ENCODE data around the gene C5orf24.
"Not testable (repeated sequence)": the region's sequence is repeated elsewhere in the genome, so short reads cannot be mapped to it uniquely, and the experiment has no call there.

Gene C5orf24

DNA sequence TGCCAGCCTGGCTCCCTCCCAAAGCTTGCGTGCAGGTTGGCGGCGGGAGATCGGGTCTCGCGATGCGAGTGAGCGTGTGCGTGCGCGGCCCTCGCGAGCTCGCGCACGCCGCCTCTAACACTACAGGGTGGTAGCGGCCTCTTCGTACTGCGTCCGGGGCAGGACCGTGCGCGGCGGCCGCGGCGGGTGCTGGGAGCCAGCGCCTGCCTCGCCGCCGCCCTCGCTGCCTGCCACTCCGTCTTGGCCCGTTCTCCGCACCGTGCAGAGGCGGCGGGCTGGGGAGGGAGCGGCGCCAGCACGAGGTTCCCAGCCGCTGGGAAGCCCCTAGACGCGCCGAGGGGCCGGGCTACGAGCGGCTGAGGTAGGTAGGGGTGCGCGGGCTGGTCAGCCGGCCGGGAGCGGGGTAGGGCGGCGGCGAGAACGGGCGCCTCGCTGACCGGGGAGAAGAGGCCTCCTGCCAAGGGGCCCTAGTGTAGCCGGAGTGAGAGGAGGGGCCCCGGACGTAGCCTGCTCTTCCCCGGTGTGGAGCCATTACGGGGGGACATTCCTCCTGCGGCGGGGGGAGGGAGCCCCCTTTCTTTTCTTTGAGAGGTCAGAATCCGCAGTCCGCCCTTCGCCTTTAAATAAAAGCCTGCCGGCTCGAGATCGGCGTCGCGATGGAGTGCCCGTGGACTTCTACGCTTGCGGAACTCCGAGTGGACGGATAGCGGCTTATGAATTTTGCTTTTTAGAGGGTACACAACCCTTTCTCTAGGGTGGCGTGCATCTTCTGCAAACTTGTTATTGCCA lies at the start of gene C5orf24:
TSS of gene C5orf24 (plus strand) at position 117 of the 789 bp plus-strand sequence. CDS start 8,933 bp downstream, outside the sequence.
- peak; percentile 81 for DNase-seq (ENCODE audit: low read depth)

DNA sequence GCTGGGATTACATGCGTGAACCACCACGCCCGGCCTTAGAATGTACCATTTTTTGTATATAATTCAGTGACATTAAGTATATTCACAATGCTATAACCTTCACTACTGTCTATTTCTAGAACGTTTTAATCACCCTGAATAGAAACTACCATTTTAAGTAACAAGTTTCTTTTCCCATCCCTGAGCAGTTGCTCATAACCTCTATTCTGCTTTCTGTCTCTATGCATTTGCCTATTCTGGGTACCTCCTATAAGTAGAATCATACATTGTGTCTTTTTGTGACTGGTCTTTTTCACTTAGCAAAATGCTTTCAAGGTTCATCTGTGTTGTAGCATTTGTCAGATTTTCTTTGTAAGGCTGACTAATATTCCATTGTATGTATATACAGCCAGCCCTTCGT lies 47.3 kb upstream of the C5orf24 start:
- no peak for DNase-seq (ENCODE audit: low read depth)

DNA sequence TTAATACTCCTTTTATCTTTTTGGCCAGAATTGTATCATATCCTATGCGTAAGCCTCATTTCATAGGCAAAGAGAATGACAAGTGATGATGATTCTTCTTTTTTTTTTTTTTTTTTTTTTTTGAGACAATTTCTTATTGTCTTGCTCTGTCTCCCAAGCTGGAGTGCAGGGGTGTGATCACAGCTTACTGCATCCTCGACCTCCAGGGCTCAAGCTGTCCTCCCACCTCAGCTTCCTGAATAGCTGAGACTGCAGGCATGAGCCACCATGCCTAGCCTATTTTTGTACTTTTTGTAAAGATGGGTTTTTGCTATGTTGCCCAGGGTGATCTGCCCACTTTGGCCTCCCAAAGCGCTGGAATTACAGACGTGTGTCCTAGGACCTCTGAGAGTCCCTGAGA lies 41.9 kb upstream of the C5orf24 start:
- DNase-seq (ENCODE audit: low read depth) = no peak

DNA sequence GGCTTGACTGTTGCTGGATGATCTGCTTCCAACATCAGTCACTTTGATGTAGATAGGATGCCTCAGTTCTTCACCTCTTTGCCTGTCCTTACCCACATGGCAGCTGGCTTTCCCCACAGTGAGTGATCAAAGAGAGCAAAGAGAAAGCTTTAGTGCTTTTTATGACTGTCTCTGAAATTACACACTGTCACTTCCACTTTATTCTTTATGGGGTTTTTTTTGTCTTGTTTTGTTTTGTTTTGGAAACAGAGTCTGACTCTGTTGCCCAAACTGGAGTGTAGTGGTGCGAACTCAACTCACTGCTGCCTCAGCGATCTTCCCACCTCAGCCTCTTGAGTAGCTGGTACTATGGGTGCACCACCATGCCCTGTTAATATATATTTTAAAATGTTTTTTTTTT lies 32.4 kb upstream of the C5orf24 start:
- DNase-seq (ENCODE audit: low read depth) = no peak

DNA sequence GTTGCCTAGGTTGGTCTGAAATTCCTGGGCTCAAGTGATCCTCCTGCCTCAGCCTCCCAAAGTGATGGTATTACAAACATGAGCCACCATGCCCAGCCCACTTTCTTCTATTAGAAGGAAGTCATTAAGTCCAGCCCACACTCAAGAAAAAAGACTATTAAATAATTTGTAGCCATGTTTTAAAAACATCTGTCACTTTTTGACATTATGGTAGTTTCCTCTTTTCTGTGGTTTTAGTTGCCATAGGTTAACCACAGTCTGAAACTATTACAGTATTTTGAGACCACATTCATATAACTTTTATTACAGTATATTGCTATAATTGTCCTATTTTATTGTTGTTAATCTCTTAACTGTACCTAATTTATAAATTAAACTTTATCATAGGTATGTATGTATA lies 31.9 kb upstream of the C5orf24 start:
- no peak for DNase-seq (ENCODE audit: low read depth)

DNA sequence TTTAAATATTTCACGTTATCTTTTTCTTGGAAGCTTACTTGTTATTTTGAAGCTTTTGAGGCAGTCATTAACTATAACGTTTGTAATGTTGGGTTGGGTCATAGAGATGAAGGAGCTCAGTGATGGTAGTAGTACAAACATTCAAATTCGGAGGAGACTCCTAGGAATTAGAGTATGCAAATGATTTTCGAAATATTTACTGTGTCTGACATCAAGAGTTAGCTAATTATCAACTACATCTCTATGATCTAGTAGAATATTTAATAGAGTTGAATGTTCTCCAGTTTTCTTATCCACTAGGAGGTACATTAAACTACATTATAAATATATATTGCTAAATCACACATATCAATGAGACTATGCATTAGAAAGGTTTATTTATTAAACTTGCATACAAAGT lies 28.8 kb upstream of the C5orf24 start:
- no peak for DNase-seq (ENCODE audit: low read depth)

DNA sequence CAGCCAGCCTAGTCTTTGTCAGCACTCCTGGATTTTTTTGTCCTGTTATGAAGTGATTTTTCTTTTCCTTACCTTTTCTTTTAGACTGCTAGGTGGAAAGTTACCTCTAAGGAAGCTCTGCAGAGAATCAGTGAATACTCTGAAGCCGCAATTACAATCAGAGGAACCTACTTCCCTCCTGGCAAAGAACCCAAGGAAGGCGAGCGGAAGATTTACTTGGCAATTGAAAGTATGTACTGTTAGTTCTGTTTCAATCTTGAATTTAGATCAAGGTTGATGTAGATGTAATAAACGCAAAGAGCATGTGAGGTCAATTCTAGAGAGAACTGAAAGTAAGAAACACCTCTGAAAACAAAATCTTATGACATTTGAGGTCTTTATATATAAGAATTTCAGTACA lies 27.0 kb upstream of the C5orf24 start:
- no peak for DNase-seq (ENCODE audit: low read depth)

DNA sequence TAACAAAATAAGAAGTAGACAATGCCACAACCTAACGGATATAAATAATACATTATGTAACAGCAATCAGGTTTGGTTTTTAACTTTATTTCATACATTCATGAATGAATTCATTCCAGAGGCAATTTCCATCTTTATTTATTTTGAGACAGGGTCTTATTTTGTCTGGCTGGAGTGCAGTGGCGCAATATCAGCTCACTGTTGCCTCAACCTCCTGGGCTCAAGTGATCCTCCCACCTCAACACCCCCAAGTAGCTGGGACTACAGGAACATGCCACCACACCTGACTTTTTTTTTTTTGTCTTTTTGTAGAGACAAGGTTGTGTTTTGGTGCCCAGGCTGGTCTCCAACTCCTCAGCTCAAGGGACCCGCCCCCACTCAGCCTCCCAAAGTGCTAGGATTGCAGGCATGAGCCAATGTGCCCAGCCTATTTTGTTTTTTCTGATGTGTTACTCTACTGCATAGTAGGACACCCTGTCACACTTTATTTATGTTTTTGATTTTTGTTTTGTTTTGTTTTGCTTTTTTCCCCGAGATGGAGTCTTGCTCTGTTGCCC lies 26.3 kb upstream of the C5orf24 start:
- DNase-seq (ENCODE audit: low read depth) = no peak

DNA sequence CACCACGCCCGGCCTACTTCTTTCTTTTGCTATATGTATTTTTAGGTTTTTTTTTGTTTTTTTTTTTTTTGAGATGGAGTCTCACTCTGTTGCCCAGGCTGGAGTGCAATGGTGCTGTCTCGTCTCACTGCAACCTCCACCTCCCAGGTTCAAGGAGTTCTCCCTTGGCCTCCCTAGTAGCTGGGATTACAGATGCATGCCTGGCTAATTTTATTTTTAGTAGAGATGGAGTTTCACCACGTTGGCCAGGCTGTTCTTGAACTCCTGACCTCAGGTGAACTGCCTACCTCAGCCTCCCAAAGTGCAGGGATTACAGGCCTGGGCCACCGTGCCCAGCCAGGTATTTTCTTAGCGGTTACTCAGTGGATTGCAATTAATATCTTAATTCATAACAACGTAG lies 23.9 kb upstream of the C5orf24 start:
- DNase-seq (ENCODE audit: low read depth) = no peak

DNA sequence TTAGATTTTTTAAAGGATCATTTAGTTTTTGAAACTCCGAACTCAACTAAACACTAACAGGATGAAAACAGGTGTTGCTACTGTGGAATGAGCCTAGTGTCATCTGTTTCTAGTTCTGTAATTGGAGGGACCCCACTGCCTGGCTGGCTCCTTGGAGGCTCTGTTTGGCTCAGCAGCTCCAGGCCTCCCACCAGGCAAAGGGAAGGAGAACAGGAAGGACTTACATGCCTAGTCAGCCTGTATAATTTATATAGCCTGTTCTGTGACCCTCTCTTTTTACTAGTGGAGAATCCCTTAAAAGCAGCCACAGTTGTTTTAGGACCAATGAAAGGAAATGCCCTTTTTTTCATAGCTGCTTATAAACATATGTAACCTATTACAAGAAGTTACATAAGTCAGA lies 21.1 kb upstream of the C5orf24 start:
- no peak for DNase-seq (ENCODE audit: low read depth)

DNA sequence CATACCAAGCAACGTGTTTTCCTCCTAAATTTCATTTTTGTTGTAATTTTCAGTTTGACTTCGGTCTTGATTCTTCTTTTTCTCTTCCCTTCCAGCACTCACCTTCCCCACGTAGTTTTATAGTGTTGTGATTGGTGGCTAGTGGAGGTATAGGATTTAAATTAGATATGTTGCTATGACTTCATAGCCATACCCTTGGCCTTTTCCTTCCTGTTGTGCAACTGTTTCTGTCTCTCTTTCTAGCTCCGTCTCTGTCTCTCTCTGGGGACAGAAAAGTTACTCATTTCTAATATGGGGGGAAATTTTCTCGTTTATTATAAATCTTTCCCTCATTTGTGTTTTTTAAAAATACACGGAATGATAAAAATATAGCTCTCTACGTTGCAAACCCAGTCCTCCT lies 20.6 kb upstream of the C5orf24 start:
- DNase-seq (ENCODE audit: low read depth) = no peak

DNA sequence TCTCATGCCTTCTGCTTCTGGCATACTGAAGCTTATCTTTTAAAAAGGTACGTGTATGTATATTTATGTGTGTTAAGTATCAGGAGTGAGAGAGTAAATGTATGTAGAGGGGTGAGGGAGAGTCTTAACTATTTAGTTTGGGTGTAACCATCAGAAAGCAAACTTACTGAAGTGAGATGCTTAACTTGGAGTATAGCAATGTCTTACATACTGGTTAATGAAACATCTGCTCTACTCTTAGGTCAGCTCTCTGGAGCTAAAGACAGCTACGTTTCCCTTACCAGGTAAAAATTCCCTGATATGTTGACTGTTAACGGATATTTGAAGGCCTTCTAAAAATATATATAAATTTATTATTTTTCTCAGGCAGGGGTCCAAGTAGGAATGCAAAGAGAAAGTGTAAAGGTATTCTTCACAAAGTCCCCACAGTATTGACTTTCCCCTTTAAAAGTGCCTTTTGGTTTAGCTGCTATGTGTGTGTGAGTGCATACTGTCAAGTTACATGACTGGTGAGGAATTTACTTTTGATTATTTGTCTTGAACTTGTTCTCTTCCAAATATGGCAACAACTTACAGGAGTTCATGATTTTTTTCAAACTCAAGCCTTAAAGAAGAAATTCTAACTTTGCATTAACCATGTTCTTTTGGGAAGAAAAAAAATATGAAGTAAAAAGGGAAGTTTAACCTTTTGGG lies 12.3 kb upstream of the C5orf24 start:
- no peak for DNase-seq (ENCODE audit: low read depth)

DNA sequence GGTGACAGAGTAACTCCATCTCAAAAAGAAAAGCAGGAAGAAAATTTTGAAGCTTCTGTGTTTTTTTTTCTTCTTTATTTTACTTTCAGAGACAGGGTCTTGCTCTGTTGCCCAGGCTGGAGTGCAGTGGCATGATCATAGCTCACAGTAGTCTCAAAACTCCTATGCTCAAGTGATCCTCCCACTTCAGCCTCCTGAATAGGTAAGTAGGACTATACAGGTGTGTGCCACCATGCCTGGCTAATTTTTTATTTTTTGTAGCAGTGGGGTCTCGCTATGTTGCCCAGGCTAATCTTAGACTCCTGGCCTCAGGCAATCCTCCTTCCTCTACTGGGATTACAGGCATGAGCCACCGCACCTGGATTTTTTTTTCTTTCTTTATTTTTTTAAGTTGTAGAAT lies 10.1 kb upstream of the C5orf24 start:
- DNase-seq (ENCODE audit: low read depth) = no peak

DNA sequence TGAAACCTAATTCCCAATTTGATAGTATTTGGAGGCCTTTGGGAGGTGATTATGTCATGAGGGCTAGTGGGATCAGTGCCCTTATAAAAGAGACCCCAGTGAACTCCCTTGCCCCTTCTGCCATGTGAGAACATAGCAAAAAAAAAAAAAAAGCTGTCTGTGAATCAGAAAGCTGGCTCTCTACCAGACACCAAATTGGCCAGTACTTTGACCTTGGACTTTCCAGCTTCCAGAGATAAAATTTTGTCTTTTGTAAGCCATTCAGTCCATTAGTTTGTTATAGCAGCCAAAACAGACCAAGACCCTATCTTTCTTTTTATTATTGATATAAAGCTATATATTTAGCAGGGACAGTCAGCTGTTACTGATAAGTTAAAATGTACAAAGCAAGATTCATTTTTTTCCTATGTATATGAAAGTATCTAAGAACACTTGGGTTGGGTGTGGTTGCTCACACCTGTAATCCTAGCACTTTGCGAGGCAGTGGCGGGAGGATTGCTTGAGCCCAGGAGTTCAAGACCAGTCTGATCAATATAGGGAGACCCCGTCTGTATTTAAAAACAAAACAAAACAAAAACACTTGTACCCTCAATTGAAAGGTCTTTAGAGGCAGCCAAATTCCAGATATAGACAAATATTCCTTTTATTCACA lies 8.1 kb upstream of the C5orf24 start:
- no peak for DNase-seq (ENCODE audit: low read depth)

DNA sequence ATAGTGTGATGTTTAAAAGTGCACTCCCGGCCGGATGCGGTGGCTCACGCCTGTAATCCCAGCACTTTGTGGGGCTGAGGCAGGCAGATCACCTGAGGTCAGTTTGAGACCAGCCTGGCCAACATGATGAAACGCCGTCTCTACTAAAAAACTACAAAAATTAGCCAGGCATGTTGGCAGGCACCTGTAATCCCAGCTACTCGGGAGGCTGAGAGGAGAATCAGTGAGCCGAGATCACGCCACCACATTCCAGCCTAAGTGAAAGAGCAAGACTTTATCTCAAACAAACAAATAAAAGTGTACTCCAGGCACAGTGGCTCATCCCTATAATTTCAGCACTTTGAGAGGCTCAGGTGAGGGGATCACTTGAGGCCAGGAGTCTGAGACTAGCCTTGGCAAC lies 7.4 kb upstream of the C5orf24 start:
- DNase-seq (ENCODE audit: low read depth) = not testable (repeated sequence)

DNA sequence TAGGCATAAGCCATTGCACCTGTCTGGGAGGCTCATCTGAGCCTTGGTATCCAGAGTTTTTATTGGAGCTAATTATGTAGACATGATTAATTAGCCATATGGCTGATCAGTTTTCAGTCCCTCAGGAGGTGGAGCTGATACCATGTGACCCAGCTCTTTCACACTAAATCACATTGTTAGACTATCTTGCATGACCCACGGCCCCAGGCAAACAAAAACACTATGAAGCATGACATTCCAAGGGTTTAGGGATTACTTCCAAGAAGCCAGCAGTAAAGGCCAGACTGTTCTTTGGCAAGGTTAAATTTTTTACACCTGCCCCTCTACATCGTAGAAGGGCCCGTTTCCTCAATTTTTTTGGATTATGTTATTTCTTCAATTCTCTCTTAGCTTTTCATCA lies 5.0 kb upstream of the C5orf24 start:
- no peak for DNase-seq (ENCODE audit: low read depth)

DNA sequence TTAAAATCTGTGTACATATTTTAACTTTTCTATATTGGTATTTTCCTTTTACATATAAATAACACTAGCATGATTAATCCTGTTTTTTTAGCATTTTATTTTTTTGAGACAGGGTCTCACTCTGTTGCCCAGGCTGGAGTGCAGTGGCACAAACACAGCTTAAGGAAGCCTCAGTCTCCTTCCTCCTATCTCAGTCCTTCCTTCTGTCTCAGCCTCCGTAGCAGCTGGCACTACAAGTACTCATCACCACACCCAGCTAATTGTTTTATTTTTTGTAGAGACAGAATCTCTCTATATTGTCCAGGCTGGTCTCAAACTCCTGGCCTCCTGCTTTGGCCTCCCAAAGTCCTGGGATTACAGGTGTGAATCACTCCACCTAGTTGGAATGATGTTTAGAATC lies 1.5 kb upstream of the C5orf24 start:
- DNase-seq (ENCODE audit: low read depth) = no peak

DNA sequence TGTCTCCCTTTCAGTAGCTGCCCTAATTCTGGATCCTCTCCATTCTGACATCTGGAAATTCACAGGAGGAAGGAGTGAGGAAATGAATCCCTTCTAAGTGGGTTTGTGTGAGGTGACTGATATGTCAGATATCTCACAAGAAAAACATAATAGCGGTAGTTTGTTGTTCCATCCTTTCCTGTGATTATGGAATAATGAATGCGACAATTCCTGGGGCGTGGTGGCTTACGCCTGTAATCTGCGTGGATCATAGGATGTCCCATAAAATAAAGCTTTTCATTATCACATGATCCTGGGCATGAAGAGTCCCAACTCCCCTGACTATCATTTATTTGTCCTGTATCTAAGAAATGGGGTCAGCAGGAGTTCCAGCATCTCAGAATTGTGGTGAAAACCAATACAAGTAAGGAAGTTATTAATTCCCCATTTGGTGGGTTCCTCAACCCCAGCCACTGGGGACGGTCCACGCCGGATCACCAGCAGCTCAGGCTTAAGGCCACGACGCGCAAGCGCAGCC lies 375 bp upstream of the C5orf24 start:
- DNase-seq (ENCODE audit: low read depth) = no peak

DNA sequence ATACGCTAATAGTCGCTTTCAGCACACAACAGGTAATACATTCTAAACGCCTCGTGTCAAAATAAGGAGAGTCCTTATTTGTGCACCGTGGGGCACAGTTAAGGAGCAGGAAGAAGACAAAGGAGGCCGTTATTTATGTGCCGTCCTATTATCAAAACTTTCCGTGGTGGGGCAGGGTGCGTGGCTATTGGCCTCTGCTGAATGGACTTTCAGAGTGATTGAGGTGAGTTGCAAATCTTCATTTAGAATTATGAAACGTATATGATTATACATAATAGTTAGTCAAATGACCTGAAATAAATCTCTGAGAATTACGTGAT lies 833 bp downstream of the C5orf24 start:
- no peak for DNase-seq (ENCODE audit: low read depth)

DNA sequence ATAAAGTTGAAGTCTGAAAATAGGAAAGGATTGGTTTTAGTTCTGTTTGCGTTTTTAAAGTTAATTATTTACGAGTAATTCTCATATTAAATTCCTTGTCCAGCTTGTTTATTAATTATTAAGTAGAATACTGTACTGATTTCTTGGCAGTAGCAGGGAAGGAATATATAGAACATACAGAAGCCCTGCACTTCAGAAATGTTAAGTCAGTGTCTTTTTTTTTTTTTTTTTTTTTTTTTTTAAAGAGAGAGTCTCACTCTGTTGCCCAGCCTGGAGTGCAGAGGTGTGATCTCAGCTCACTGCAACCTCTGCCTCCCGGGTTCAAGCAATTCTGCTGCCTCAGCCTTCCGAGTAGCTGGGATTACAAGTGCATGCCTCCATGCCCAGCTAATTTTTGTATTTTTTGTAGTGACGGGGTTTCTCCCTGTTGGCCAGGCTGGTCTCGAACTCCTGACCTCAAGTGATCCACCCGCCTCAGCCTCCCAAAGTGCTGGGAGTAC lies 3.7 kb downstream of the C5orf24 start:
- not testable (repeated sequence) for DNase-seq (ENCODE audit: low read depth)

DNA sequence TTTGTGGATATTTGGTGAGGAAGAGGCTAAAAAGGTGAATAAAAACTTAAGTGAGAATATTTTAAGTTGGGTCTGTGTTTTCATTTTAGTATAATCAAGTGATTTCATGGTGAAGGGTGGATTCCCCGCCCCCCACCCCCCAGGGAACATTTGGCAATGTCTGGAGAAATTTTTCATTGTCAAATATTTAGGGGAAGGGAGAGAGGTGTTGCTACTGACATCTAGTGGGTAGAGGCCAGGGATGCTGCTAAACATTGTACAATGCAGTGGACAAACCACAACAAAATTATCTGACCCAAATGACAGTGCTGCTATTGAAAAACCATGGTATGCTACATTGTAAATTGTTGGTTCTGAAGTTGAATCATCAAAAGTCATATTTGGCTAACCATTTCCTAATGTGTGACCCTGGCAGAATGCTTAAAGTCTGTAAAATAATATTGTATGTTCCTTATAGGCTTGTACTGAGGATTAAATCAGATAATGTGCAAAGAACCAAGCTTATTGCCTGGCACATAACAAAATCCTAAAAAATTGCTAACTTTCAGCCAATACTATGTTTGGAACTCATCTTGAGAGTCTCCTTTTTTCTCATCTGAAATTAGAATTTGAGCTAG lies 5.6 kb downstream of the C5orf24 start:
- DNase-seq (ENCODE audit: low read depth) = no peak

DNA sequence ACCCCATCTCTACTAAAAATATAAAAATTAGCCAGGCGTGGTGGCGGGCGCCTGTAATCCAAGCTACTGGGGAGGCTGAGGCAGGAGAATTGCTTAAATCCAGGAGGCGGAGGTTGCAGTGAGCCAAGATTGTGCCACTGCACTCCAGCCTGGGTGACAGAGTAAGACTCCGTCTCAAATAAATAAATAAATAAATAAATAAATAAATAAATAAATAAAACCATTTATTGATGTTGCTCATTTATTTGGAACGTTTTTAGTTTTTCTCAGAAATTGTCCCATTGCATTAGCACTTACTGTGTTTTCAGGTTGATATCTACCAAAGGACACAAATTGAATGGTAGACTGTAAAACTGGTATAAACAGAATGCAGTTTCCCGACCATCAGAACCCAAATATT lies 10.7 kb downstream of the C5orf24 start:
- DNase-seq (ENCODE audit: low read depth) = not testable (repeated sequence)

All from stimulated activated CD8-positive, alpha-beta memory T cell treated with anti-CD3 and anti-CD28 coated beads, Interleukin-7, amount 100 ng/mL, for 24 hours (primary cell).